Lung (tissue), 12 donors: ENCODE data around the gene FNDC10. TPM values are rescaled to one million over a fixed set of nuclear protein-coding genes. Genes with fewer than 3 reads are reported as not detected.

Experiments used
- ATAC-seq: fragments of 200-7000 bp; cut with Tn5 transposase; one replicate; pipeline ENCODE4 v1.9.1; 2020; ENCODE audit warnings: moderate number of reproducible peaks; ENCODE audit not compliant: insufficient read depth, low FRiP score
- DNase-seq, 3 donors: peaks; one replicate each; pipeline ENCODE4 v3.0.0-alpha.2; 2013 to 2017
- H3K27ac ChIP-seq, 2 donors: one replicate each; pipeline ENCODE4 v1.5.1; 2013; ENCODE audit warnings: mild to moderate bottlenecking in 2 of 2, moderate library complexity in 2 of 2, control low read depth in 1 of 2, inconsistent platforms in 1 of 2, low read depth in 1 of 2, low read length in 1 of 2
- H3K27me3 ChIP-seq, 3 donors: one replicate each; pipeline ENCODE4 v1.5.1; 2013; ENCODE audit warnings: low read length in 2 of 3; ENCODE audit not compliant: control insufficient read depth in 3 of 3, insufficient read depth in 3 of 3
- H3K36me3 ChIP-seq, 4 donors: one replicate each; pipeline ENCODE4 v1.5.1; 2013; ENCODE audit warnings: low read length in 4 of 4, mild to moderate bottlenecking in 1 of 4, moderate library complexity in 1 of 4; ENCODE audit not compliant: control insufficient read depth in 4 of 4, insufficient read depth in 4 of 4
- H3K4me1 ChIP-seq, 5 donors: one replicate each; pipeline ENCODE4 v1.5.1; 2013; ENCODE audit warnings: low read length in 5 of 5, mild to moderate bottlenecking in 2 of 5, moderate library complexity in 1 of 5; ENCODE audit not compliant: control insufficient read depth in 5 of 5, insufficient read depth in 5 of 5
- H3K4me3 ChIP-seq: one replicate; pipeline ENCODE4 v1.5.1; 2013; ENCODE audit warnings: mild to moderate bottlenecking, control low read depth, moderate library complexity
- H3K9ac ChIP-seq, 2 donors: one replicate each; pipeline ENCODE4 v1.5.1; 2013; ENCODE audit warnings: low read length in 2 of 2, control low read depth in 1 of 2; ENCODE audit not compliant: insufficient read depth in 1 of 2
- H3K9me3 ChIP-seq, 4 donors: one replicate each; pipeline ENCODE4 v1.5.1; 2013; ENCODE audit warnings: low read length in 3 of 4, mild to moderate bottlenecking in 1 of 4, moderate library complexity in 1 of 4; ENCODE audit not compliant: control insufficient read depth in 4 of 4, insufficient read depth in 3 of 4
- CTCF ChIP-seq: IDR thresholded peaks from 2 replicates; pipeline ENCODE4 v1.5.1; 2012; ENCODE audit warnings: mild to moderate bottlenecking; ENCODE audit errors: control extremely low read depth, extremely low read depth
- WGBS, 2 donors: extraction: QIAGEN DNeasy Blood & Tissue Kit; methylation state at CpG; one replicate each; pipeline ENCODE4 v1.1.7; 2013; 5-methylcytosine and 5-hydroxymethylcytosine counted together
- polyA plus RNA-seq, 2 donors: library from polyadenylated mRNA; stranded (reverse); fragments of 200-250 nt; gene quantifications; one replicate each; pipeline ENCODE4 v1.2.1, GENCODE V29; 2013
- total RNA-seq, 2 donors: library from RNA; depleted of rRNA in 1 of 2; stranded (reverse); fragments of >200 nt in 1 of 2; gene quantifications; one replicate each; pipeline ENCODE4 v1.2.1, GENCODE V29; 2014 to 2021
- donor health status: control.
- donor health status: control.
- donor health status: Bipolar disorder and iron deficiency.
- donor health status: healthy.
- donor health status: DM: yes; HTN: yes; CAD: no.

Gene FNDC10
- total and polyA plus RNA-seq, 4 donors: 0.40 to 12.8 (median 6.6) TPM

- no peak overlapping the region for H3K4me3 ChIP-seq
- H3K36me3 ChIP-seq: peaks cover 0 to 22% (median 11%) of the 10 kb centered on the region in 4 donors
- ATAC-seq (no peak), DNase-seq (no peak)
- H3K27me3 ChIP-seq: no peaks in the 10 kb centered on the region
- no peak overlapping the region for H3K27ac ChIP-seq
- H3K9me3 ChIP-seq: no peaks in the 10 kb centered on the region
- no peak overlapping the region for H3K9ac ChIP-seq
- peaks cover 0 to 9% (median 0%) of the 10 kb centered on the region in 5 donors for H3K4me1 ChIP-seq
- no peak for TF ChIP-seq CTCF
- 95 to 96% methylated on average over 33 of the region's 33 CpGs for WGBS, 2 donors
Observed at GRCh38 chr1:1623181-1623630, 23.3 kb upstream of the FNDC10 start.

- Histone ChIP-seq H3K9me3 (no peaks in the 10 kb centered on the region), H3K36me3 (peaks cover 0 to 23% (median 13%) of the 10 kb centered on the region in 4 donors), H3K9ac (no peak overlapping the region), H3K27me3 (no peaks in the 10 kb centered on the region), H3K4me1 (peaks cover 0 to 9% (median 0%) of the 10 kb centered on the region in 5 donors), H3K27ac (no peak overlapping the region), H3K4me3 (no peak overlapping the region)
- no peak for TF ChIP-seq CTCF
- ATAC-seq: no peak
- no peak for DNase-seq
- WGBS, 2 donors: 93 to 96% methylated on average over 17 of the region's 17 CpGs
Observed at GRCh38 chr1:1622788-1623094, 22.8 kb upstream of the FNDC10 start.

- no peak for DNase-seq
- no peak for TF ChIP-seq CTCF
Observed at GRCh38 chr1:1622010-1622787, 22.3 kb upstream of the FNDC10 start.

More at GRCh38 chr1:1622010-1622787, 22.3 kb upstream of the FNDC10 start:
- 87 to 94% methylated on average over 21 of the region's 21 CpGs for WGBS, 2 donors
- no peak overlapping the region for H3K27ac ChIP-seq
- no peak overlapping the region for H3K9ac ChIP-seq
- H3K4me3 ChIP-seq: no peak overlapping the region
- H3K9me3 ChIP-seq: no peaks in the 10 kb centered on the region
- no peak for ATAC-seq
- peaks cover 0 to 21% (median 14%) of the 10 kb centered on the region in 4 donors for H3K36me3 ChIP-seq
- peaks cover 0 to 11% (median 0%) of the 10 kb centered on the region in 5 donors for H3K4me1 ChIP-seq
- H3K27me3 ChIP-seq: no peaks in the 10 kb centered on the region
